ENCODE measurements around the gene RAB7B.

DNA sequence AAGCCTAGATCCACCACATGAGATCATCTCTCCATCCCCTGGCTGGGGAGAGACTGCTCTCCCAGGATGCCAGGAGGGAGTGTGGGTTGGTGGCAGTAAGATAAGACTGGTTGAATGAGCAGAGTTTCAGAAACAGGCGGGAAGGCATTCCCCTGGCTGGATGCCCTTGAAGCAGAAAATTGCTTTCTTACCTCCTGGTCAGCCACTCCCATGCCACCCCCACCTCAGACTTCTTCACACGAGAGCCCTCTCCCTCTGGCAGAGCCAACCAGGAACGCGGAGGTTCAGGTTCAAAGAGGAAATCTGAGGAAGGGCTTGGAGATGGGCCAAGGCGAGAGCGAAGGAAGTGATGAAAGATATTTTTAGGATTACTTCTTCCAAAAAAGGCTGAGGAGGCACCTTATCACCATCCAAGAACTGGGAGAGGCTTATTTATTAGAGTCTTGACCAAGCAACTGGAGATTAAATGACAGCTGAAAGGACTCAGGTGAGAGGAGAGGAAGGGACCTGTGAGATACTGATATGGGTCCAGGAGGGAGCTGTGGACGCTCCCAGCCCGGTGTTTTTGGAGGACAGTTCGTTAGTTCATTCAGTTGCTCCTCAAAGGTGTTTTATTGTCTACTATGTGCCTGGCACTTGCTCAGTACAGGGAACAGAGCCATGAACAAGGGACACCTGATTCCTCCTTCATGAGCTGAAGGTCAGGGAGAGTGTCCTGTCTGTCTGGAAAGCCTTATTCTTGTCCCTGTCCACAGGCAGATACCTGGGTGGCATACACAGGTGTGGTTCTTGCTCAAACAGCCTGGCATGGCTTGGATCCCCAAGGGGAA lies 41.0 kb downstream of the RAB7B start:
- TF ChIP-seq, protein P1, sequence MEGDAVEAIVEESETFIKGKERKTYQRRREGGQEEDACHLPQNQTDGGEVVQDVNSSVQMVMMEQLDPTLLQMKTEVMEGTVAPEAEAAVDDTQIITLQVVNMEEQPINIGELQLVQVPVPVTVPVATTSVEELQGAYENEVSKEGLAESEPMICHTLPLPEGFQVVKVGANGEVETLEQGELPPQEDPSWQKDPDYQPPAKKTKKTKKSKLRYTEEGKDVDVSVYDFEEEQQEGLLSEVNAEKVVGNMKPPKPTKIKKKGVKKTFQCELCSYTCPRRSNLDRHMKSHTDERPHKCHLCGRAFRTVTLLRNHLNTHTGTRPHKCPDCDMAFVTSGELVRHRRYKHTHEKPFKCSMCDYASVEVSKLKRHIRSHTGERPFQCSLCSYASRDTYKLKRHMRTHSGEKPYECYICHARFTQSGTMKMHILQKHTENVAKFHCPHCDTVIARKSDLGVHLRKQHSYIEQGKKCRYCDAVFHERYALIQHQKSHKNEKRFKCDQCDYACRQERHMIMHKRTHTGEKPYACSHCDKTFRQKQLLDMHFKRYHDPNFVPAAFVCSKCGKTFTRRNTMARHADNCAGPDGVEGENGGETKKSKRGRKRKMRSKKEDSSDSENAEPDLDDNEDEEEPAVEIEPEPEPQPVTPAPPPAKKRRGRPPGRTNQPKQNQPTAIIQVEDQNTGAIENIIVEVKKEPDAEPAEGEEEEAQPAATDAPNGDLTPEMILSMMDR (IDR thresholded peaks at IDR 0.05; ENCODE audit: low read length) = no peak
- no peak for TF ChIP-seq EZH2 (optimal IDR thresholded peaks at IDR 0.05; ENCODE audit: low read depth, low read length)

All from MM.1S (cell line).